Activated CD8-positive, alpha-beta memory T cell treated with anti-CD3 and anti-CD28 coated beads, Interleukin-2, amount 50 U/mL, for 1 hour (primary cell): Measurements from ENCODE around the gene VMA21.
A peak's percentile ranks its signal among the peaks of the same experiment; 100 is the strongest.

Experiments
- DNase-seq: peaks from one replicate; pipeline ENCODE4 v3.0.0-alpha.2; 2020; ENCODE audit errors: extremely low read depth

VMA21 gene, protein sequence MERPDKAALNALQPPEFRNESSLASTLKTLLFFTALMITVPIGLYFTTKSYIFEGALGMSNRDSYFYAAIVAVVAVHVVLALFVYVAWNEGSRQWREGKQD

DNA sequence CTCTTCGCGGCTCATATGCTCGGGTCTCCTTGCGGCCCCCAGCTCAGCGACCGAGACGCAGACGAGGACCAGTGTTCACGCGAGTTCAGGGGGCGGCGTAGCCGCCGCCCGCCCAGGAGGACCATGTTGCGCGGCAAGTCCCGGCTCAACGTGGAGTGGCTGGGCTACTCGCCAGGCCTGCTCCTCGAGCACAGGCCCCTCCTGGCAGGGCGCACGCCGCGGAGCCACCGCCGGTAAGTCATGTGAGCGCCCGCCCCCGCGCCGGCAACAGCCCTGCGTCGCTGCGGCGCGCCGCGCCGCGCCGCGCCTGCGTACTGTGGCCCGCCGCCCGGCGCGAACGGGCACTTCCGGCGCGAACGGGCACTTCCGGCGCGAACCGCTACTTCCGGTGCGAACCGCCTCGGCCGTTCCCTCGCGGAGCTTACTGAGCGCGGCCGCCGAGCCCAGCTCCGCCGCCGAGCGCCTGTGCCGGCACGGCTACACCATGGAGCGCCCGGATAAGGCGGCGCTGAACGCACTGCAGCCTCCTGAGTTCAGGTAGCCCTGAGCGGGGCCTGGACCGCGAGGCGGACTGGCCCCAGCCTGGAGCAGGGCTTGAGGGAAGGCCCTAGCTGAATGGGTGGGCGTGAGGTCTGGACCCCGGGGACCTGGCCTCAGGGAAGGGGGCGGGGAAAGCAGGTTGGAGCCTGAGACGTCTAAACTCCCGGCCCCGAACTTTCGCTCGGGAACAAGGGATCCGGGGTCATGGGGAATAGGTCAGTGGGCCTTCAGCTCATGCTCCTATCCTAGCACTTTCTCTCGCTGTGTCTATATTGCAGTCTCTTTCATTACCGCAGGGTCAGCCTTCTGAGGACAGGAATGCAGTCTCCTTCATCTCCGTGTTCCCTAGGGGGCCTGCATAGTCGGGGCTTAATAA, at the start of gene VMA21:
TSS of gene VMA21 (plus strand) at position 382 of the 916 bp plus-strand sequence. CDS start at position 485, 103 bp downstream.
- DNase-seq: peak; percentile 45

DNA sequence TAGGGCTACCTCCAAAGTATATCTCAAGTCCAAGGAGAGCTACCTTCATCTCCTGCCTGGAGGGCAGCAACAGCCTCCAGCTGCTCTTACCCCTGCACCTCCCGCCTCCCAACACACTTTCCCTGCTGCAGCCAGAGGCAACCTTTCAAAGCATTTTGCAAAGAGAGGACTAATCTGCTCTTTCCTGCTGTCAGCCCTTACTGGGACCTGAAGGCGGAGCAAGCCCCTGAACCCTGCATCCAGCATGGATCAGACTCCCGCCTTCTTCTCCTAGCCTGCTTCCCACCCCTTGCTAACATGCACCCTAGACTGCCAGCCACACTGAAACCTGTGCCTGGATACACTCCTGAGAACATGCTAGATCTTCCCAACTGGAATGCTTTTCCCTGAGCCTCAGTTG, 37.7 kb upstream of the VMA21 start:
- no peak for DNase-seq

DNA sequence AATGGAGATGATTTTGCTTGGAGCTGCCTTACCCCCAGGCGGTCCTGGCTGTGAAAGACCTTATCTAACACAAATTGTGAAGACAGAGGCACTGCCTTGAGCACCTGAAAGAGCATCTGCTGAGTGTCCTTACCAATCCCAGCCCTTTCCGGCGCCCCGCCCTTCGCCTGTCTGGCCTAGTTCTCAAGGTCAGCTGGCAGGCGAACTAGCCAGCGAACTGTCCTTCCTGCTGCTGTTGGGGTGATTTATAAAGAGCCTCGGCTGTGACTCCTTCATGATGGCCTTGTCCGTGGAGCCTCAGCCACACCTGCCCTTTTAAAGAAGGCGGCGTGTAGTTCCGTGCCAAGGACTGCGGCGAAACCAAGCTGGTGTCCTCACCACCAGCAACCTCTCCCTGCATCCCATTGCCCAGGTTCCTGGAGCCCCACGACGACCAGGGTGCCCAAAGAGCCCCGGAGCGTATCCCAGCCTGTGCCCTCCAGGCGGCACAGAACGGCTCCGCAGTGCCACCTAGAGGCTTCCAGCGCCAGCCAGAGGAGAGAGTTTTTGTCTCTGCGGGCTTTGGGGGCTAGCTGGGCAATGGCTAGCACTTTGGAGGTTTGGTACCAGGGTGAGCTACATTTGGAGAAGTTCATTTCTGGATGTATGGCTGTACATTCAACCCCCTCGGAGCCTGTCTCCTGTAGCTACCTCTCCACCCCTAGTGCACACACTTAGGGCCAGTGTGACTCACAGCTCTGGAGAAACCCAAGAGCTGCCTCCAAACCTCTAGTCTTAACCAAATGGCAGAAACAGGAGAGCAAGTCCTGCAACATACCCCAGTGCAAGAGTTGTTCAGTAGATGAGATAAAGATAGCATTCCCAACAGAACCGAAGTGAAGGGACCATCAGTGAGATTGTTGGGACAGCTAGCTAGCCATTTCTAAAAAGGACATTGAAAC, 36.8 kb upstream of the VMA21 start:
- DNase-seq: peak; percentile 4

DNA sequence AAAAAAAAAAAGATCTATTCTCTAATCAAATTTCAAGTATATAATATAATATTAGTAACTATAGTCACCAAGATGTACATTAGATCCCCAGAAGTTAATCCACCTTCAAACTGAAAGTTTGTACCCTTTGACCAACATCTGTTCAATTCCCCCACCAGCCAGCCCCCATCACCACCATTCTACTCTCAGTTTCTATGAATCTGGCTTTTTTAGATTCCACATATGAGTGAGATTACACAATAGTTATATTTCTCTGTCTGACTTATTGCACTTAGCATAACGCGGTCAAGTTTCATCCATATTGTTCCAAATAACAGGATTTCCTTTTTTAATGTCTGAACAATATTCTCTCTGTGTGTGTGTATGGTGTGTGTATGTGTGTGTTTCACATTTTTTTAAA, 33.7 kb upstream of the VMA21 start:
- DNase-seq: no peak

DNA sequence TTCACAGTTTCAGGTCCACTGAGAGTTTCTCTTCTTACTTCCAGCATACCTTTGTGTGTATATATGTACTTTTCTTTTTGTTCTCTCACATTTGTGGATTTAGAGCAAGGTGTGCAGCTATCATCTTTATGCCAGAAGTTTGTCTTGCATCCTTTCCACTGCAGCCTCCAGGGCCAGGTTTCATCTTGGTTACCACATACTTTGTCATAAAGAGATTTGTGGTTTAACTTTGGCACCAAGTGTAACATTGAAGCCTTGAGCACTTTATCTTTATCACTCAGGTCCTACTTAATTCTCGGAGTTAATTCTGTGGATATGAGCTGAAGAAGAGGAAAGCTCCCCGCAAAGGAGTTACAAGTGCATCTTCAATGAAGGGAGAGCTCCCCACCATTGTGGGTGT, 31.4 kb upstream of the VMA21 start:
- no peak for DNase-seq

DNA sequence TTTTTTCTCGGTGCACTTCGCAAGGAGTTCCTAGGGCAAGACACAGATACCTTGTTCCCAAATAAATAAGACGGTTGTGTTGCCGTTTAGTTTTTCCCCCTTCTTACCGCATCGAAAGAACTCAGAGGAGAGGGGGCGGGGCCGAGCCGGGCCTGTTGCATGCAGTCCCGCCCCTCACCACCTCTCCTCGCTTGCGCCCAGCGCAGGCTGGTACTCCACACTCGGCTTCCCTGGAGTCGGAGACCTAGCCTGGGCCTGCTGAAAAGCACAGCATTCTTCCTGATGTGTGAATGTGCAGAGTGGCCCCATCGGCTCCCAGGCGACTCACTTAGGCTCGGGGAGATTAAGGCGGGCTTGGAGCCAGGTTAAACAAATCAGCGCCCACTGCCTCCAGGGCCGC, 26.1 kb upstream of the VMA21 start:
- no peak for DNase-seq

DNA sequence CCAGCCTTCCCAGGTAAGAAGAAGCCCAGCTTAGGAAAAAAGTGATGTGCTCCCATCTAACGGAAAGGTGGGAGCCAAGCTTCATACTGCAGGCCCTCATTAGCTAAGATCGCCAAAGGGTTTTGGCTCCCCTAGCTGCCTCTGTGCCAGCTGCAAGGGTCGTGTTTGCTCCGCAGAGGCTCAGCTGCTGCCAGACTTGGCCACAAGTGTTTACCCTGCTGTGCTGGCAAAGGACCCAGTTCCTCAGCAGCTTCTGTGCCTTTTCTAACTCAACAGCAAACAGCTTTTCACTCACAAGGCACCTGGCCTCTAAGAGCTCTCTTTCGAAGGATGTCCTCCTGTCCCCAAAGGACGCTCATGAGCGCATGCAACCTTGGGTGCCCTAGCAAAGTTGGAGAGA, 12.2 kb upstream of the VMA21 start:
- DNase-seq: no peak

DNA sequence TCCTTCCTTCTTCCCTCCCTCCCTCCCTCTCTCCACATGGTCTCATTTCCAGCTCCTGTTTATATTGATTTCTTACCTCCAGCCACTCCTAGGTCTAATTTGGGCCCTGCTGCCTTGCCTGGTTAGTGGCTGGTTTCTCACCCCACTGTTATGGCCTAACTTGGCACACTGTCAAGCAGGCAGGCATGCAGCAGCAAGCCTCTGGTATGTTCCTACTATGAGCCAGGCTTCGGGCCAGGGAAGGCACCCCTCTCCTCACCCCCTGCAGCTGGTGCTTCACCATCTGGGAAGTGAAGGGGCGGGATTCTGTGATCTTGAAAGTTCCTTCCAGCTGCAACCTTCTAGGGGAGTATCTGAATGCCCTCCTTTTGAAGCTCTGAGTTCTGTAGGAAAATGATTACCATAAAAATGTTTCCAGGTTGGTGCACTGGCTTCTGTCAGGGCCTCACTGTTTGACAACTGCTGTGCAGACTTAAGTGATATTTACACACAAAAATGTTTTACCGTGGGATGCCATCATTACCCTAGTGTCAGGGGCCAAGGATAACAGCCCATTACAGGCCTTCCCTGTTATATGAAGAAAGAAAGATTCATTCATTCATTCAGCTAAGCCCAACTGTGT, 10.1 kb upstream of the VMA21 start:
- no peak for DNase-seq

DNA sequence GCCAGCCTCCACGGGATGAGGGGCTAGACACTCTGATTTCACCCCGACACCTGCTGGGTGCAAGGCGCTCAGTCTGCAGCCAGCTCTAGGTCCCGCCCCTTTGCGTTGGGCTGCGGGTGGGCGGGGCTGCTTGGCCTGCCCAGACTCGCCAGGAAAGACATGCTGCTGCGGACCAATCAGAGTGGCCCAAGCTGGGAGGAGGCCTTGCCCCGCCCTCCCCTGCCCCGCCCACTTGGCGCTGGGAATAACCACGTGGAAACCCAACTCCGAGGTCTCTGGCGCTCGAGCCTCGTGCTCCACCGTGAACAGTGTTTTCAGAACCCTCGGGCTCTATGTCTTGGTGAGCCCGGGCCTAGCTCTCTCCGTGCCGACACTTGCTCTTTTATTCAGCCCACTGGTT, 5.3 kb upstream of the VMA21 start:
- DNase-seq: no peak

DNA sequence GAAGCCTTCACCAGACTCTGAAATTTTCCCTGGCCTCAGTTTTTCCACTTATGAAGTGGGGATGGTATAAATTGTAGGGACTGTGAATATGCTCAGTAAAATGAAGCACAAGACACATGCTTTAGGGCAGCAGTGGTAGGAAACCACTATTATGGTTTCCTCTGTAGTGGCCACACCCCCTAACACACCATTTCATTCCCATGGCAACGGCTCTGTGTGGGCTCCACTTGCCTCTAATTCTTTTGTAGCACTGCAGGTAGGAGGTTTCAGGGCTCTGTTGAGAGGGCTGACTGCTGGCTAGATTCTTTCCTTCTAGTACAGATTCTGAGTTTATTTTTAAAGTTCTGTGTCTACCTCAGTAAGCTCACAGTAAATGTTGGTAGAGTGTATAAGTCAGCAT, 3.5 kb upstream of the VMA21 start:
- DNase-seq: peak; percentile 34

DNA sequence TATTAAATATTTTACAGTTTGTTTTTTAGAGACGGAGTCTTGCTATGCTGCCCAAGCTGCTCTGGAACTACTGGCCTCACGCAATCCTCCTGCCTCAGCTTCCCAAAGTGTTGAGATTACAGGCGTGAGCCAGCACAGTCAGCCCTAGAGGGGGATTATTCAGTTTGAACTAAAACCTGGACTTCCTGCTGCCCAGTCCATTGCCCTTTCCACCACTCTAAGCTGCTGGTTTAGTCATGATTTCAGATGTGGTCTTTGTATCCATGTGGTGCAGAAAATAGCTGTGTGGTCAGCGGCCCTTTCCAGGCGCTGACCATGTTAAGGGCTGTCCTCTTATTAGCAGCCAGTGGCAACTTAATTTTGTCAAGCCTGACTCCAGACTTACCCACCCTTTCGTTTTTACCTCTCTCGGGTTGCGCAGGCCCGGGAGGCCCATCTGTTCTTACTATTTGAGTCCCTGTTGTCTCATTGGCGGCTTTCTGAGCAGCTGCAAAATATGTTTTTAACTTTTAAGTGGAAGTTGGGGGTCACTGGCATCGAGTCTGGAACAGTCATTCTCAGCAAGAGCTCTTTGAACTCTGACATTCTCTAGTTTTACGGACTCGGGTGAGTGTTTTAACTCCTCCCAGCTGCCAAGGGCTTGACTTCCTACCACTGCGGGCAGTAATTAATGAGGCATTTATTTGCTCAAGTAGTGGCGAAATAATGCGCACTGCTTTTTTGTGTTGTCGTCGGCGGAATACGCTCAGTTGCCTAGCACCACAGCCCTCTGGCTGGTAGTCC, 773 bp upstream of the VMA21 start:
- peak; percentile 4 for DNase-seq

DNA sequence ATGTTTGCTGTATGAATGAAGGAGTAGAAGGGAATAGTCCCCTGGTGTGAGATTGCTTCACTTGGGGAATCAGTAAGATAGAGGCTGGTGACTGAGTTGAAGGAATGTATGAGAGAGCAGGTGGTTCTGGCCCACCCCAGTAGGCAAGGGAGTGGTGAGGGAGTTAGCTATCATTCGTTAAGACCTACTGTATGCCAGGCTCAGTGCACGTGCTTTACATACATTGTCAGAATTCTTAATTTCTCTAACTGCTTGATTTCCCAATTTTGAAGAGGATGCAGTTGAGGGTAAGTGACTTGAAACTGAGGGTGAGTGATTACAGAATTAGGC, 700 bp downstream of the VMA21 start:
- no peak for DNase-seq

DNA sequence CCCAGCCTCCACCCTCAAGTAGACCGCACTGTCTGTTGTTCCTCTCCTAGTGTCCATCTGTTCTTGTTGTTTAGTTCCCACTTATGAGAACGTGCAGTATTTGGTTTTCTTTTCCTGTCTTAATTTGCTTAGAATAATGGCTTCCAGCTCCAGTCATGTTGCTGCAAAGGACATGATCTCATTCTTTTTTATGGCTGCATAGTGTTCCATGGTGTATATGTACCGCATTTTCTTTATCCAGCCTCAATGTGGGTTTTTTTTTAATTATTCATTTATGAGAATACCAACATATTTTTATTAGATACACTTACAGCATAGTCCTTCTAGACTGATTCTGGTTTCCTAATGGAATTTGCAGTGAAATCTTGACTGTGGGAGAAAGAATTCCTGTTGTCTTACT, 1.3 kb downstream of the VMA21 start:
- no peak for DNase-seq

DNA sequence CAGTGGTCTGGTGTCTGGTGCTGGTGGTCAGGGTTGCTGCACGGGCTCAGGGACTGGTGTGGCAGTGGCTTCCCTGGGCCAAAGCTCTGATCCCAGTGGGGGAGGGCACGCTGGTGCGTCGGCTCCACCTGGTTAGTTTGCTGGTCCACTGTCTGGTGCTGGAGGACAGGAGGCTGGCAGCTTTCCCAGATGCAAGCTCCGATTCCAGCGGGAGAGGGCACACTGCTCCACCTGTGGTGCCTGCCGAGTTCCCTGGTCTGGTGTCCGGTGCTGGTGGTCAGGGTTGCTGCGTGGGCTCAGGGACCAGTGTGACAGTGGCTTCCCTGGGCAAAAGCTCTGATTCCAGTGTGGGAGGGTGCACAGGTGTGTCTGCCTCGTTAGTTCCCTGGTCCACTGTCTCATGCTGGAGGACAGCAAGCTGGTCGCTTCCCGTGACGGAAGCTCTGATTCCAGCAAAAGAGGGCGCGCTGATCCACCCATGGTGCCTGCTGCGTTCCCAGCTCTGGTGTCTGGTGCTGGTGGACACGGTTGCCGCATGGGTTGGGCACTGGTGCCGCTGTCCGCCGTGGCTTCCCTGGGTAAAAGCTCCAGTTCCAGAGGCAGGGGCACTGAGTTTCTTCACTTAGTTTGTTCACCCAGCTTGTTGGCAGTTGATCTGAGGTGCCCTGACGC, 5.8 kb downstream of the VMA21 start:
- no peak for DNase-seq

DNA sequence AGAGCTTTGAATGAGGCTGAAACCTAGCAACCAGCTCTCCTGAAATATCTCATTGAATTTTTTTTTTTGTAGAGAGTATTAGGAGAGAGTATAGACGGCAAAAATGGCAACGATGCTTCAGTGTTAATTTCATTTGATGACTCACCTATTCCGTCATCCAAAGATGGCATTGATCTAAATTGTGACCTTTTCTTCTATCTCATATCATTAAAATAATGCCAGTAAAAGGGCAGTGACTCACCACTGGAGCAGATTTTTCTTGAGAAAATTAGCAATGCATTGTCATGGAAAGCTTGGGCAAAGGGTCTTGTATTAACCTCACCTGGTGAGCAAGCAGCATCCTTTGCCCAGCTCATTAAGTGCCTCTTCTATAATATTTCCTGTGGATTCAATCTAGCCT, 19.6 kb downstream of the VMA21 start:
- DNase-seq: no peak

DNA sequence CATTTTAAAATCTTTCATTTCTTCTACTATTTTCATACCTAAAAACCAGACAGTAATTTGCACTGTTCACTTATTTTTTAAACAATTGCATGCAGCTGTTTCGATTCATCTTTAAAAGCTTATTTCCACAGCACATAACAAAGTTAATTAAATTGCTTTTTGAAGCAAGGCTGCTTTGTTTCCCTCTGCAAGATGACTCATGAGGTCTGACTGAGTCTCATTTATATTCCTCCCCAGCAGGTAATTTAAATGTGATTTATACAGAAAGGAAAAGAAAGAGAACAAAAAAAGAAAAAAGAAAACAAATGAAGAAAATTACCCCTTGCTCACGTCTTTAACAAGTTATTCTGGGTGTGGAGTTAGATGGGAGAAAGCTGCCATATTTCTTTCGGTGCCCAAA, 22.8 kb downstream of the VMA21 start:
- no peak for DNase-seq

DNA sequence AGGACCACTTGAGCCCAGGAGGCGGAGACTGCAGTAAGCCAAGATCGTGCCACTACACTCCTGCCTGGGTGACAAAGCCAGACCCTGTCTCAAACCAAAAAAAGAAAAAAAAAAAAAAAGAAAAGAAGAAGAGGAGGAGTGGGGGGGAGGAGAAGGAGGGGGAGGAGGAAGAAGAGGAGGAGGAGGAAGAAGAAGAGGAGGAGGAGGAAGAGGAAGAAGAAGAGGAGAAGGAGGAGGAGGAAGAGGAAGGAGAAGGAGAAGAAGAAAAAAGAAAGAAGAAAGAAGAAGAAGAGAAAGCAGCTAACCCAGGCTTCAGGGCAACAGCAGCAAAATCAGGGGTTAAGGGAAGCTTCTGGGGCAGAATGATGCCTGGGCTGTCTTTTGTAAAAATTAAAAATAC, 27.5 kb downstream of the VMA21 start:
- no peak for DNase-seq

DNA sequence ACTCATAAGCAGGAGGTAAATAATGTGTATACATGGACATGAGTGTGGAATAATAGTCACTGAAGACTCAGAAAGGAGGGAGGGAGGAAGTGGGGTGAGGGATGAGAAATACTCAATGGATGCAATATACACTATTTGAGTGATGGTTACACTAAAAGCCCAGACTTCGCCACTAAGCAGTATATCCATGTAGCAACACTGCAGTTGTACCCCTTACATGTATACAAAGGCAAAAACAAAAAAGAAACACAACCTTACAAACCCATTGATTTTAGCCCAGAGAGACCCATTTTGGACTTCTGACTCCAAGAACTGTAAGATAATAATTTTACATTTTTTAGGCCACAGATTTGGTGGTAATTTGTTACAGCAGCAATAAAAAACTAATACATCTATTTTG, 51.5 kb downstream of the VMA21 start:
- DNase-seq: no peak

DNA sequence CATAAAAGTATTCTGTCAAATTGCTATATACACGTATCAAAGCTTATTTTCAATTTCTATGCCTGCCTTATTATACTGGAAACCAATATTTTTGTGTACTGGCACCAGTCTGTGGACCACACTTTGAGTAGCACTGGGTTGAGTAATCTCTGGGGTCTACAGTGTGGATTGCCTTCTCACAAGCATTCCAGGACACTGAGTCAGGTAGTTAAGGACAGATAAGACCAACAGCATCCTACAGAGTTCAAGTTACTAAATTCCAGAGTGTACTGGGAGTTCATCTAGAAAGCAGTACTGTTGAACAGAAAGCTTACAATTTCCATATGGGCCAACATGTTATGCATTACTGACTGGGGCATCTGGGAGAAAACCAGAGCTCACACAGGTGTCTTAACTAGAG, 61.8 kb downstream of the VMA21 start:
- no peak for DNase-seq
